HG03565 (cell line): Measurements from ENCODE around the gene OSCAR.
"Not testable (repeated sequence)": the region's sequence is repeated elsewhere in the genome, so short reads cannot be mapped to it uniquely, and the experiment has no call there.

Source experiments
- ATAC-seq: cut with Tn5 transposase; IDR thresholded peaks from one replicate; pipeline ENCODE4 v1.9.1; 2021; ENCODE audit warnings: mild to moderate bottlenecking, moderate library complexity; ENCODE audit not compliant: unreplicated experiment

The OSCAR gene

GRCh38 chr19:54095859-54096616, 4.6 kb downstream of the OSCAR start:
- not testable (repeated sequence) for ATAC-seq

DNA sequence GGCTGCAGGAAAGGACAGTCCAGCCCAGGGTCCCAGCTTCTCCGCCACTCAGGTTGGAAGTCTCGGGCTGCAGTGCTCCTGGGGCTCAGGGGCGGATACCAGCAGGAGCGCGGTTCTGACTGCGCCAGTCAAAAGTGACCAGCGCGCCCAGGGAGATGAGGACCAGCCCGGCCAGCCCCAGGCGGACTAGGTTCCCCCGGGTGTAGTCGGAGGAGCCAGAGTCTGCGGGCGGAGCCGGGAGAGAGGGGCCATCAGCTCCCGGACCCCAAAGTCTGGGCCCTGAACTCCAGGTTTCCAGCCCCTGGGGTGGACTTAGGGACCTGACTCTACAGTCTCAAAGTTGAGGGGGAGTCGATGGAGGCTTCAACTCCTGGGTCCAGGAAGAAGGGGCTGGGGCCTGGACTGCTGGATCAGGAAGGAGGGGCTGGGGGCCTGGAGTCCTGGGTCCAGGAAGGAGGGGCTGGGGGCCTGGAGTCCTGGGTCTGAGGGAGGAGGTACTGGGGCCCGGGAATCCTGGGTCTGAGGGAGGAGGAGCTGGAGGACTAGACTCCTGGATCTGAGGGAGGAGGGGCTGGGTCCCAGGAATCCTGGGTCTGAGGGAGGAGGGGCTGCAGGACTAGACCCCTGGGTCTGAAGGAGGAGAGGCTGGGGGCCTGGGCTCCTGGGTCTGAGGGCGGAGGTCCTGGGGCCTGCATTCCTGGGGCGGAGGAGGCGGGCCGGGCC, 5.3 kb downstream of the OSCAR start:
- no peak for ATAC-seq

- no peak for ATAC-seq
Measured at GRCh38 chr19:54094426-54095000, 6.1 kb downstream of the OSCAR start.

DNA sequence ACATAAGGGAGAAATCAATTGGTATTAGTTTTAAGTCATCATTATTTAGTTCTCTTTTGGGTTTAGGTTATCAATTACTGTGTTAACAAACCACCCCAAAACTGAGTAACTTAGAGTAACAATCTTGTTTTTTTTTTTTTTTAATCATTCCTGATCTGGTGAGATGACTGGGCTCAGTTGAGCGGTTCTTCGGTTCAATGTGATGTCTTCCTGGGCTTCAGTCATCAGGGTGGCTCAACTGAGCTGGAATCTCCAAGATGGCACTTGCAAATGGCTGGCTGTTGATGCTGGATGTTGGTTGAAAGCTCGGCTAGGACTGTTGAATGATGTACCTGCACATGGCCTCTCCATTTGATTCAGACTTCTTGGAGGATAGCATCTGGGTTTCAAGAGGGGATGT, 16.2 kb downstream of the OSCAR start:
- ATAC-seq = no peak

GRCh38 chr19:54081032-54081431, 19.6 kb downstream of the OSCAR start, which contains the start of gene TARM1:
Gene TARM1 (minus strand): TSS chr19:54081365. CDS start chr19:54081340, 25 bp downstream.
- ATAC-seq = no peak

GRCh38 chr19:54077334-54077733, 23.3 kb downstream of the OSCAR start:
- no peak for ATAC-seq

- no peak for ATAC-seq
Measured at GRCh38 chr19:54074851-54075250, 25.8 kb downstream of the OSCAR start.

DNA sequence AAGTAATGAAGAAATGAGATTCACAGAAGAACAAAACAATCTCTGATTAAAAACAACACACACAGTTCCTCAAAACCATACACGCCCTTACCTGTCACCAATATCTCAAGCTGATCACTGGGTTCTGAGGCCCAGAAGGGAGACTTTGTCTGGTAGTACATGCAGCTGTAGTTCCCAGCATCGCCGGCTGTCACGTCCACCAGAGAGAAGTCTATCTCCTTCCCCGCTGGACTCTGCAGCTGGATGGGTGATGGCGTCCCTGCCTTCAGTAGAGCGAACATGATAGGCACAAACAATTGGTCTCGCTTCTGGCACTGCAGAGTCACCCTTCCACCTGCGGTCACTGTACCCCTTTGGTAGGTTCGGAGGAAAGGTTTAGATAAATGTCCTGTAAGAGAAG, 26.8 kb downstream of the OSCAR start:
- ATAC-seq = no peak

- no peak for ATAC-seq
Measured at GRCh38 chr19:54069470-54069869, 31.1 kb downstream of the OSCAR start.

DNA sequence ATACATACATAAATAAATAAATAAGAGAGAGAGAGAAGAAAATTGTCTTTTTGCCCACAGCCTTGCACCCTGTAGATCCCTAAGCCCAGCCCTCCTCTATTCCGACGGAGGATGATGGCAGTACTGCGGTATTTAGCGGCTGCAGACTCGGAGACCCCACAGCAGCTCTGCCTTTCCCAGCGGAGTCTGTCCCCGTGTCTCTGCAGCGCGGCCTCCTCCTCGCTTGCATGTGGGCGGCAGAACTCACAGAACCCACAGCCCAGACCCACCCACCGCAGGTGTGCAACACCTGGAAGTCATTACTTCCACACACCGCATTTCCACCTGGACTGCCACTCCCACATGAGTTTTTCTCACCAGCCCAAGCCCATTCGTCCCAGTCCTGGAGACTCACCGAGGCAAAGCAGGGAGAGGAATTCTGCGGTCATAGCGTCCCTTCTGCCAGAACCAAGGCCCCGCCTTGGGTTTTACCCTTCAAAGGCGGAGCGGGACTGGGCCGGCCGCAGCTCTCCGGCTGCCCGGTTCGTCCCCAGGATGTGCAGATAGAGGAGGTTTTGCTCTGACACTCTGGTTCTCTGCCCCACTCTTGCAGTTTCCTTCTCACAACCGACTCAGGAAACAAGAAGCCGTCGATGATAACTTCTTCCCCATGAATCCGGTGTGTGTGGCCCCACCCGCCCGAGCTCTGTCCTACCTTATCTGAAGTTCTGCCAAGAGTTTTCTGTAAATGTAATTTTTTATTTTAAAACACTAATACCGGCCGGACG, 37.1 kb downstream of the OSCAR start, which contains the start of gene VSTM1:
Gene VSTM1, minus strand, starts transcription at position 548 of the 767 bp plus-strand sequence. Its CDS starts 120 bp downstream, at position 428.
- ATAC-seq = no peak

GRCh38 chr19:54062643-54063042, 38.0 kb downstream of the OSCAR start:
- ATAC-seq = no peak

DNA sequence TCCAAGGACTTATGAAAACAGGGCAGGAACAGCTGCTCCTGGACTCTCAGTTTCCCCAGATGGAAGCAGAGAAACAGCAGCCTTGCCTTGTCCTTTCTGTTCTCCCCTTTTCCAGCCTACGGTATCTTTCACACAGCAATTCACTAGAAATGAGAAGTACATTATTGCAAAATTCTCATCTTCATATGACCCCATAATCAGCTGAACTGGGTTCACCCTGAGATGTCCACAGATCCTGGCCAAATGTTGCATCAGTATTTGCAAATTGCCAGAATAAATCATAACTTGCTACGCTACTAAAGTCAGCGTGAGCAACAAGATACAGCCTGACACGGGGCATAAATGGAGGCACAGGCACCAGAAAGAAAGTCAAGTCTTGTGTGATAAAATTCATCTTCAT, 53.0 kb downstream of the OSCAR start:
- ATAC-seq = no peak

DNA sequence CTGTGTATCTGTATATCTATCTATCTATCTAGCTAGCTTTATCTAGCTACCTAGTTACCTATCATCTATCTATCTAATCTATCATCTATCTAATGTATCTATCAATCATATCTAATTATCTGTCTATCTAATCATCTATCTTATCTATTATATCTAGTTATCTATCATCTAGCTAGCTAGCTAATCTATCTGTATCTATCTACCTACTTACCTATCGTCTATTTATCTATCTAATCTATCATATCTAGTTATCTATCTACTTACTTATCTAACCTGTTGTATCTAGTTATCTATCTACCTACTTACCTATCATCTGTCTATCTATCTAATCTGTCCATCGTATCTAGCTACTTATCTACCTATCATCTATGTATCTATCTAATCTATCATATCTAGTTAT, 54.8 kb downstream of the OSCAR start:
- no peak for ATAC-seq
